Endothelial cell of umbilical vein (primary cell): ENCODE results near the gene NOTCH2. TPM values are rescaled to one million over a fixed set of nuclear protein-coding genes. Genes with fewer than 3 reads are reported as not detected.

Experiments
- BruUV-seq: library from RNA; stranded (reverse); fragments of 400-500 nt; replicated peaks from 2 replicates; lab custom pipeline; 2021; lab: Mats Ljungman, UMichigan
- CTCF ChIA-PET: fragments of 300-600, 350-600 bp; sonication (Branson Sonifier 250); formaldehyde crosslinking; loops from one replicate; lab custom pipeline; 2021; ENCODE audit warnings: antibody characterized with exemption, inconsistent platforms; lab: Charles Lee
- POLR2A ChIA-PET: fragments of 300-600, 350-600 bp; sonication (Branson Sonifier 250); formaldehyde crosslinking; loops from one replicate; lab custom pipeline; 2021; ENCODE audit warnings: antibody characterized with exemption, inconsistent platforms; lab: Charles Lee
- DNase-seq: peaks from one replicate; pipeline ENCODE4 v3.0.0-alpha.2; 2011; ENCODE audit warnings: low read depth, low spot score
- FAIRE-seq: peaks from 2 replicates; lab custom pipeline; 2011; peaks lifted over from hg19 to GRCh38; lab: Jason Lieb, UNC
- H2AFZ ChIP-seq: 2 replicates; pipeline ENCODE4 v1.6.0; 2012; ENCODE audit warnings: low read depth, low read length, control low read depth, inconsistent platforms
- H3K27ac ChIP-seq: 2 replicates; pipeline ENCODE4 v1.5.1; 2011; ENCODE audit warnings: low read depth, mild to moderate bottlenecking, control low read depth, low read length, moderate library complexity; ENCODE audit not compliant: insufficient read depth
- H3K27me3 ChIP-seq, 2 experiments: 2 replicates each; pipeline versions ENCODE4 v1.6.0 to v1.6.1; 2011; ENCODE audit warnings: low read length in 2 of 2, mixed read lengths in 1 of 2; ENCODE audit not compliant: control insufficient read depth in 2 of 2, insufficient read depth in 2 of 2
- H3K36me3 ChIP-seq, 2 experiments: 2 replicates in 1 of 2; 3 replicates in 1 of 2; pipeline ENCODE4 v1.5.1; 2011; ENCODE audit warnings: low read length in 2 of 2, mild to moderate bottlenecking in 1 of 2, moderate library complexity in 1 of 2; ENCODE audit not compliant: control insufficient read depth in 2 of 2, insufficient read depth in 2 of 2; ENCODE audit errors: extremely low read depth in 1 of 2
- H3K4me1 ChIP-seq: 3 replicates; pipeline ENCODE4 v1.5.1; 2011; ENCODE audit warnings: mild to moderate bottlenecking, low read length; ENCODE audit not compliant: control insufficient read depth, insufficient read depth; ENCODE audit errors: extremely low read depth
- H3K4me2 ChIP-seq: 2 replicates; pipeline ENCODE4 v1.6.1; 2011; ENCODE audit warnings: low read length, control low read depth, mixed read lengths; ENCODE audit not compliant: insufficient read depth
- H3K4me3 ChIP-seq, 3 experiments: fragments of 200-600 bp in 1 of 3; sonication (generic), shearing (Covaris generic) in 1 of 3; replicated peaks in 1 of 3; 2 replicates each; pipeline ENCODE4 v1.5.1; 2011 to 2016; ENCODE audit warnings: control low read depth in 3 of 3, low read length in 3 of 3, mild to moderate bottlenecking in 2 of 3, inconsistent platforms in 1 of 3, low read depth in 1 of 3, moderate library complexity in 1 of 3; ENCODE audit not compliant: insufficient read depth in 1 of 3
- H3K79me2 ChIP-seq: 2 replicates; pipeline ENCODE4 v1.6.0; 2012; ENCODE audit warnings: low read length, inconsistent platforms; ENCODE audit not compliant: control insufficient read depth, insufficient read depth
- H3K9ac ChIP-seq: replicated peaks from 2 replicates; pipeline ENCODE3; 2011; ENCODE audit warnings: low read length, control low read depth; ENCODE audit not compliant: insufficient read depth; ENCODE audit errors: extremely low read depth
- H3K9me1 ChIP-seq: replicated peaks from 3 replicates; pipeline ENCODE4 v1.6.0; 2011; ENCODE audit warnings: mild to moderate bottlenecking, low read length; ENCODE audit not compliant: control insufficient read depth, insufficient read depth; ENCODE audit errors: extremely low read depth
- H3K9me3 ChIP-seq: replicated peaks from 2 replicates; pipeline ENCODE4 v1.5.1; 2012; ENCODE audit warnings: low read length, inconsistent platforms; ENCODE audit not compliant: control insufficient read depth, insufficient read depth
- H4K20me1 ChIP-seq: replicated peaks from 2 replicates; pipeline ENCODE3; 2011; ENCODE audit warnings: mild to moderate bottlenecking, low read length; ENCODE audit not compliant: control insufficient read depth, insufficient read depth; ENCODE audit errors: extremely low read depth
- CTCF ChIP-seq, 2 donors: IDR thresholded peaks; 1 replicate in 1 of 2; 2 replicates in 1 of 2; pipeline ENCODE4 v1.5.1; 2011; ENCODE audit warnings: low read length in 2 of 2, mild to moderate bottlenecking in 2 of 2, moderate library complexity in 2 of 2, control low read depth in 1 of 2, inconsistent platforms in 1 of 2, low read depth in 1 of 2; ENCODE audit not compliant: insufficient read depth in 1 of 2; ENCODE audit errors: extremely low read depth in 1 of 2
- EZH2 ChIP-seq: IDR thresholded peaks from 2 replicates; pipeline ENCODE4 v1.6.1; 2012; ENCODE audit warnings: borderline replicate concordance, low read depth, mild to moderate bottlenecking, moderate library complexity, low read length, inconsistent platforms; ENCODE audit not compliant: severe bottlenecking
- FOS ChIP-seq: IDR thresholded peaks from 2 replicates; pipeline ENCODE4 v1.6.1; 2011; ENCODE audit warnings: mild to moderate bottlenecking, low read length, moderate library complexity, borderline replicate concordance; ENCODE audit not compliant: insufficient read depth
- GATA2 ChIP-seq: IDR thresholded peaks from 2 replicates; pipeline ENCODE4 v1.7.0; 2011; ENCODE audit warnings: low read depth, mild to moderate bottlenecking, moderate library complexity, mixed read lengths, low read length; ENCODE audit not compliant: insufficient read length, insufficient read depth
- JUN ChIP-seq: IDR thresholded peaks from 2 replicates; pipeline ENCODE4 v1.6.1; 2011; ENCODE audit warnings: borderline replicate concordance, low read depth; ENCODE audit not compliant: insufficient read length, insufficient read depth
- MAX ChIP-seq: IDR thresholded peaks from 2 replicates; pipeline ENCODE4 v1.6.1; 2011; ENCODE audit not compliant: insufficient read depth, insufficient read length
- MYC ChIP-seq: IDR thresholded peaks from one replicate; pipeline ENCODE4 v1.6.1; 2011; ENCODE audit warnings: mild to moderate bottlenecking, low read depth, low read length
- POLR2A ChIP-seq: IDR thresholded peaks from 2 replicates; pipeline ENCODE4 v1.6.1; 2012; ENCODE audit warnings: low read depth, mild to moderate bottlenecking, control low read depth, low read length
- POLR2AphosphoS5 ChIP-seq: IDR thresholded peaks from 2 replicates; pipeline ENCODE4 v1.6.1; 2012; ENCODE audit warnings: low read depth, mild to moderate bottlenecking, control low read depth, low read length, moderate library complexity; ENCODE audit not compliant: insufficient read depth
- dilution Hi-C: fragments of 300-500 bp; cut with MboI; formaldehyde crosslinking; loops from one replicate; pipeline ENCODE4 v1.15.0; 2019; ENCODE audit warnings: low sequenced_read_pairs; ENCODE audit not compliant: extremely low pct_ligation_motif_present
- intact Hi-C: fragments of 100-400 bp; cut with micrococcal nuclease; formaldehyde crosslinking; loops from one replicate; pipeline ENCODE4 v1.10.0; 2022
- polyA plus RNA-seq, 4 experiments: library from polyadenylated mRNA; depleted of rRNA in 3 of 4; stranded (reverse) in 3 of 4; unstranded in 1 of 4; fragments of >200 nt; gene quantifications; 2 replicates each; pipeline versions ENCODE4 v1.2.1 to v1.2.3, GENCODE V29; 2011 to 2012; ENCODE audit warnings: missing spikeins in 1 of 4
- total RNA-seq: library from RNA; stranded (reverse); gene quantifications from 2 replicates; pipeline ENCODE4 v1.2.3, GENCODE V29; 2021

NOTCH2 gene
- total and polyA plus RNA-seq, 2 donors (not counting 3 experiments of a cell fraction or from before 2014, with no cell fraction given) = 14.3 to 49.1 TPM

GRCh38 chr1:119884711-119885110, 184.8 kb downstream of the NOTCH2 start:
- no peaks in the 10 kb centered on the region for H3K9me1 ChIP-seq
- intact Hi-C loops (loop anchor here (5.0 kb wide), 2 partner anchors 63 to 263 kb away; no protein-coding TSS in a partner anchor), dilution Hi-C loops (no loop called here)
- TF ChIP-seq FOS (no peak), POLR2A (no peak), EZH2 (no peak), GATA2 (no peak), CTCF (IDR thresholded peaks at IDR 0.05; ENCODE audit: extremely low read depth in 1 of 2, insufficient read depth in 1 of 2, low read depth in 1 of 2, low read length in 2 of 2) (no peak), JUN (no peak), MAX (no peak), POLR2AphosphoS5 (no peak), MYC (no peak)
- H3K4me1 ChIP-seq = no peaks in the 10 kb centered on the region
- no TSS peak for BruUV-seq
- no peaks in the 10 kb centered on the region for H3K36me3 ChIP-seq
- H3K9me3 ChIP-seq = no peaks in the 10 kb centered on the region
- CTCF ChIA-PET = interaction anchor here (0.6 to 1.5 kb wide), 2 partner anchors 9 to 15 kb away, joined by 4 read pairs; no protein-coding TSS in a partner anchor
- FAIRE-seq = no peak
- no peak overlapping the region for H3K4me3 ChIP-seq
- H3K9ac ChIP-seq = no peak overlapping the region
- POLR2A ChIA-PET = no interaction called here
- H3K79me2 ChIP-seq = no peaks in the 10 kb centered on the region
- H3K27me3 ChIP-seq = peaks cover 13 to 26% of the 10 kb centered on the region in 2 experiments
- H3K27ac ChIP-seq = no peak overlapping the region
- H2AFZ ChIP-seq = no peak overlapping the region
- no peak overlapping the region for H3K4me2 ChIP-seq
- no peaks in the 10 kb centered on the region for H4K20me1 ChIP-seq
- DNase-seq = no peak
